K562 (cell line): Measurements from ENCODE around the gene OSCP1. TPM values are rescaled to one million over a fixed set of nuclear protein-coding genes. Genes with fewer than 3 reads are reported as not detected.

Experiments
- ATAC-seq: fragments of 200-7000 bp; cut with Tn5 transposase; 3 replicates; pipeline ENCODE4 v1.9.1; 2020; ENCODE audit warnings: moderate library complexity
- BruUV-seq: library from RNA; stranded (reverse); fragments of 400-500 nt; replicated peaks from 2 replicates; lab custom pipeline; 2021; lab: Mats Ljungman, UMichigan
- CTCF ChIA-PET: fragments of 300-600 bp; formaldehyde crosslinking; extraction: SDS; loops from one replicate; lab custom pipeline; 2021; ENCODE audit warnings: low intra/inter-chr PET ratio; lab: Yijun Ruan, JAX
- POLR2A ChIA-PET: fragments of 300-600, 350-650 bp; sonication (Branson Sonifier 250); formaldehyde crosslinking; extraction: SDS; loops from one replicate; lab custom pipeline; 2021; ENCODE audit warnings: antibody characterized with exemption, inconsistent platforms; lab: Yijun Ruan, JAX
- DNase-seq, 4 experiments: peaks; one replicate each; pipeline versions ENCODE4 v3.0.0 to v3.0.0-alpha.2; 2011 to 2018; ENCODE audit warnings: low spot score in 3 of 4, mixed read lengths in 3 of 4; ENCODE audit errors: extremely low read depth in 1 of 4
- FAIRE-seq: peaks from 2 replicates; lab custom pipeline; 2011; peaks lifted over from hg19 to GRCh38; lab: Jason Lieb, UNC
- H2AFZ ChIP-seq: 2 replicates; pipeline ENCODE4 v1.6.0; 2011; ENCODE audit warnings: low read depth, low read length, control low read depth, inconsistent platforms
- H3K27ac ChIP-seq: fragments of 200-600 bp; 3 replicates; pipeline ENCODE4 v1.8.0; 2011; ENCODE audit warnings: low read depth, mild to moderate bottlenecking, control low read depth, inconsistent platforms, low read length, moderate library complexity, mixed read lengths; ENCODE audit errors: extremely low read depth
- H3K27me3 ChIP-seq, 2 experiments: fragments of 300-600 bp in 1 of 2; 2 replicates in 1 of 2; 3 replicates in 1 of 2; pipeline versions ENCODE4 v1.6.0 to v1.8.0; 2011; ENCODE audit warnings: inconsistent platforms in 2 of 2, low read length in 2 of 2, mild to moderate bottlenecking in 1 of 2, mixed read lengths in 1 of 2, moderate library complexity in 1 of 2; ENCODE audit not compliant: control insufficient read depth in 2 of 2, insufficient read depth in 2 of 2
- H3K36me3 ChIP-seq: fragments of 300-600 bp; 3 replicates; pipeline ENCODE4 v1.8.0; 2011; ENCODE audit warnings: mild to moderate bottlenecking, low read length, inconsistent platforms; ENCODE audit not compliant: control insufficient read depth, insufficient read depth
- H3K4me1 ChIP-seq, 2 experiments: fragments of 200-600 bp in 1 of 2; replicated peaks in 1 of 2; 2 replicates in 1 of 2; 3 replicates in 1 of 2; pipeline versions ENCODE4 v1.5.1 to v1.8.0; 2011; ENCODE audit warnings: inconsistent platforms in 2 of 2, low read length in 2 of 2, mild to moderate bottlenecking in 1 of 2, mixed read lengths in 1 of 2, moderate library complexity in 1 of 2; ENCODE audit not compliant: control insufficient read depth in 2 of 2, insufficient read depth in 2 of 2
- H3K4me2 ChIP-seq: 2 replicates; pipeline ENCODE4 v1.6.1; 2011; ENCODE audit warnings: low read length, control low read depth, inconsistent platforms, mixed read lengths; ENCODE audit not compliant: insufficient read depth
- H3K4me3 ChIP-seq: fragments of 200-600 bp; sonication (generic), shearing (Covaris generic); 2 replicates; pipeline ENCODE4 v1.5.1; 2016; ENCODE audit warnings: control low read depth, inconsistent platforms
- H3K79me2 ChIP-seq: fragments of 200-600 bp; 3 replicates; pipeline ENCODE4 v1.8.0; 2011; ENCODE audit warnings: low read length, inconsistent platforms; ENCODE audit not compliant: control insufficient read depth, insufficient read depth
- H3K9ac ChIP-seq, 2 experiments: 2 replicates each; pipeline versions ENCODE4 v1.6.0 to v1.6.1; 2011; ENCODE audit warnings: low read depth in 2 of 2, low read length in 2 of 2, control low read depth in 1 of 2, inconsistent platforms in 1 of 2, mild to moderate bottlenecking in 1 of 2, mixed read lengths in 1 of 2; ENCODE audit not compliant: insufficient read depth in 1 of 2
- H3K9me1 ChIP-seq: one replicate; pipeline ENCODE4 v1.6.0; 2011; ENCODE audit warnings: inconsistent platforms, mild to moderate bottlenecking, low read length, moderate library complexity; ENCODE audit not compliant: control insufficient read depth, insufficient read depth
- H3K9me3 ChIP-seq: replicated peaks from 2 replicates; pipeline ENCODE4 v1.5.1; 2011; ENCODE audit warnings: low read depth, low read length, inconsistent platforms; ENCODE audit not compliant: control insufficient read depth, insufficient read depth
- H4K20me1 ChIP-seq: replicated peaks from 2 replicates; pipeline ENCODE4 v1.6.1; 2011; ENCODE audit warnings: low read length, inconsistent platforms, mixed read lengths; ENCODE audit not compliant: control insufficient read depth, insufficient read depth
- BCOR ChIP-seq: fragments of 450-650 bp; IDR thresholded peaks from 2 replicates; pipeline ENCODE4 v1.6.1; 2016
- KDM1A ChIP-seq, 2 experiments: fragments of 450-650 bp; IDR thresholded peaks; 2 replicates each; pipeline ENCODE4 v1.6.1; 2016; ENCODE audit warnings: mild to moderate bottlenecking in 2 of 2
- MYBL2 ChIP-seq, 2 experiments: fragments of 450-650 bp in 1 of 2; sonication (generic) in 1 of 2; formaldehyde crosslinking in 1 of 2; IDR thresholded peaks; 2 replicates each; pipeline versions ENCODE4 v1.6.1 to v1.8.1; 2017 to 2022; ENCODE audit warnings: borderline replicate concordance in 1 of 2, inconsistent platforms in 1 of 2, low read depth in 1 of 2, mild to moderate bottlenecking in 1 of 2, missing genetic modification reagents in 1 of 2, moderate library complexity in 1 of 2
- TRIM24 ChIP-seq, 2 experiments: fragments of 450-650 bp; IDR thresholded peaks; 2 replicates each; pipeline ENCODE4 v1.6.1; 2016
- ZKSCAN3 ChIP-seq: fragments of 250-450 bp; sonication (Bioruptor Pico); IDR thresholded peaks from 2 replicates; pipeline ENCODE4 v1.4.0; 2020
- WGBS: fragments of 100-300 bp; shearing (Covaris generic); methylation state at CpG from one replicate; pipeline ENCODE4 v1.1.6; 2016; ENCODE audit warnings: low coverage, mixed read lengths; ENCODE audit not compliant: insufficient coverage; ENCODE audit errors: missing lambda C conversion rate; 5-methylcytosine and 5-hydroxymethylcytosine counted together
- in situ Hi-C: fragments of 300-500 bp; cut with MboI; formaldehyde crosslinking; loops from 4 replicates; pipeline ENCODE4 v1.15.0; 2018; ENCODE audit warnings: inconsistent platforms, mixed read lengths
- intact Hi-C: fragments of 100-400 bp; cut with micrococcal nuclease; formaldehyde crosslinking; loops from 2 replicates; pipeline ENCODE4 v1.14.2; 2022
- polyA plus RNA-seq, 8 experiments: library from polyadenylated mRNA; depleted of rRNA in 4 of 8; stranded (reverse) in 5 of 8; unstranded in 3 of 8; fragments of >200 nt; fragmentation: Nextera tagmentation in 2 of 8; fragmentation: Illumina TruSeq in 1 of 8; extraction: Ambion mirVana in 2 of 8; extraction: Trizol in 1 of 8; gene quantifications; 2 replicates each; pipeline versions ENCODE4 v1.2.1 to v1.2.3, GENCODE V29; 2011 to 2014; ENCODE audit warnings: inconsistent platforms in 1 of 8, missing spikeins in 1 of 8
- total RNA-seq, 7 experiments: library from RNA; depleted of rRNA in 6 of 7; stranded (reverse); fragments of >200 nt in 6 of 7; fragmentation: Illumina TruSeq in 2 of 7; extraction: Trizol in 2 of 7; gene quantifications; 2 replicates each; pipeline versions ENCODE4 v1.2.1 to v1.2.3, GENCODE V29; 2011 to 2021; ENCODE audit warnings: low replicate concordance in 1 of 7
- TF ChIP-seq, protein P1 (sequence below), 2 experiments: fragments of 450-650 bp in 1 of 2; sonication (generic) in 1 of 2; formaldehyde crosslinking; conservative IDR thresholded peaks; 2 replicates each; pipeline versions ENCODE4 v1.4.0 to v1.8.1; 2020 to 2022; ENCODE audit warnings: mild to moderate bottlenecking in 1 of 2, missing genetic modification reagents in 1 of 2

OSCP1 gene
- total and polyA plus RNA-seq, 9 of the 15 experiments (the other 6 are each of a cell fraction or from before 2014, with no cell fraction given): 0.15 to 0.40 (median 0.33) TPM; not detected in 5

DNA sequence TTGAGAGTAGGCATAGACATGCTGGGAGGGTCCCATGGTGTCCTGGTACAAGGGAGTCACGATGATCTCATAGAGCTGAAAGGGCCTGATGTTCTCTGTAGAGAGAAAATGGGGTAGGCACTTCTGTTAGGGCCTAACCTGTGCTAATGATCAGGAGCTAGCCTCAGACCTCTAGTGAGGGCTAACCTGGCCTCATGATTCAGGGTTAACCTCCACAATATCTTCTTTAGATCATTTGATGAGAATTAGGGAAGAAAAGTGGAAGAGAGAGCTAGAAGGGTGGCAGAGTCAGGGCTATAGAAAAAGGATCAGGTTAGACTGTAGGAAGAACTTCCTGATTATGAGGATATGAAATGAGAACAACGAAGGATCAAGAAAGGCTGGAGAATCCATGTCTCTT, 18.9 kb upstream of the OSCP1 start:
- Histone ChIP-seq H3K4me2 (no peak overlapping the region), H3K27ac (no peak overlapping the region), H3K36me3 (no peaks in the 10 kb centered on the region), H3K9me1 (no peaks in the 10 kb centered on the region), H3K27me3 (no peaks in the 10 kb centered on the region), H3K4me1 (peaks cover 13 to 38% of the 10 kb centered on the region in 2 experiments), H3K79me2 (peaks cover 6% of the 10 kb centered on the region; the same call in 1 of the 3 replicates), H3K4me3 (no peak overlapping the region), H3K9me3 (no peaks in the 10 kb centered on the region), H3K9ac (peak overlapping the region in 1 of 2 experiments; percentile 53; a peak in 1 of 4 replicates), H2AFZ (peak overlapping the region; percentile 12; the same call in 1 of the 2 replicates), H4K20me1 (no peaks in the 10 kb centered on the region)
- no peak for FAIRE-seq
- ATAC-seq: no peak
- in situ Hi-C loops: no loop called here
- DNase-seq: no peak
- CTCF ChIA-PET: no interaction called here
- POLR2A ChIA-PET: no interaction called here
- WGBS: 14% methylated on average over 2 of the region's 2 CpGs
- BruUV-seq: no TSS peak
- intact Hi-C loops: no loop called here
- TF ChIP-seq KDM1A (IDR thresholded peaks at IDR 0.05): 0 out of 4 replicates have a peak, but pooled peaks of 1 of the 2 experiments have one; percentile 7
- TF ChIP-seq, protein P1, sequence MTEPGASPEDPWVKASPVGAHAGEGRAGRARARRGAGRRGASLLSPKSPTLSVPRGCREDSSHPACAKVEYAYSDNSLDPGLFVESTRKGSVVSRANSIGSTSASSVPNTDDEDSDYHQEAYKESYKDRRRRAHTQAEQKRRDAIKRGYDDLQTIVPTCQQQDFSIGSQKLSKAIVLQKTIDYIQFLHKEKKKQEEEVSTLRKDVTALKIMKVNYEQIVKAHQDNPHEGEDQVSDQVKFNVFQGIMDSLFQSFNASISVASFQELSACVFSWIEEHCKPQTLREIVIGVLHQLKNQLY (CRISPR knock-in tag; conservative IDR thresholded peaks at IDR 0.05): no peak
- peak; percentile 98 for TF ChIP-seq ZKSCAN3 (CRISPR knock-in tag)
- TF ChIP-seq TRIM24 (IDR thresholded peaks at IDR 0.05): peak in 1 of 2 experiments; percentile 37; a peak in 1 of 4 replicates
- TF ChIP-seq MYBL2 (IDR thresholded peaks at IDR 0.05; ENCODE audit: low read depth): no peak
- no peak for TF ChIP-seq MYBL2 (CRISPR knock-in tag; IDR thresholded peaks at IDR 0.05; ENCODE audit: borderline replicate concordance)
- peak; percentile 64 for TF ChIP-seq BCOR
